SK-N-MC (cell line): ENCODE results near the gene MOB3B.

Experiments
- EZH2 ChIP-seq: fragments of 200-600 bp; sonication (generic); IDR thresholded peaks from one replicate; pipeline ENCODE4 v1.6.1; 2017; ENCODE audit warnings: antibody characterized with exemption
- POLR2AphosphoS5 ChIP-seq: IDR thresholded peaks from 2 replicates; pipeline ENCODE4 v1.6.1; 2012; ENCODE audit warnings: mild to moderate bottlenecking, low read depth, low read length, borderline replicate concordance

- TF ChIP-seq EZH2 (no peak), POLR2AphosphoS5 (no peak)
Observed at GRCh38 chr9:27505744-27506161, 23.9 kb downstream of the MOB3B start.
